ENCODE data around the gene LAMB4. TPM values are rescaled to one million over a fixed set of nuclear protein-coding genes. Genes with fewer than 3 reads are reported as not detected.

The LAMB4 gene
- total RNA-seq, 1 donor from 2014 or later, result 1.1 TPM

GRCh38 chr7:108094933-108095710, 35.0 kb downstream of the LAMB4 start:
- peak overlapping the region; percentile 95 for H3K27ac Mint-ChIP-seq (ENCODE audit: unreplicated experiment)
- no peak for DNase-seq (ENCODE audit: low spot score)
- H3K9me3 Mint-ChIP-seq (ENCODE audit: unreplicated experiment), result no peaks in the 10 kb centered on the region
- H3K4me3 Mint-ChIP-seq (ENCODE audit: unreplicated experiment), result no peak overlapping the region
- peaks cover 54% of the 10 kb centered on the region for H3K4me1 Mint-ChIP-seq (ENCODE audit: unreplicated experiment)
- no peaks in the 10 kb centered on the region for H3K36me3 Mint-ChIP-seq (ENCODE audit: low read depth, unreplicated experiment)
- TF ChIP-seq, protein P1, sequence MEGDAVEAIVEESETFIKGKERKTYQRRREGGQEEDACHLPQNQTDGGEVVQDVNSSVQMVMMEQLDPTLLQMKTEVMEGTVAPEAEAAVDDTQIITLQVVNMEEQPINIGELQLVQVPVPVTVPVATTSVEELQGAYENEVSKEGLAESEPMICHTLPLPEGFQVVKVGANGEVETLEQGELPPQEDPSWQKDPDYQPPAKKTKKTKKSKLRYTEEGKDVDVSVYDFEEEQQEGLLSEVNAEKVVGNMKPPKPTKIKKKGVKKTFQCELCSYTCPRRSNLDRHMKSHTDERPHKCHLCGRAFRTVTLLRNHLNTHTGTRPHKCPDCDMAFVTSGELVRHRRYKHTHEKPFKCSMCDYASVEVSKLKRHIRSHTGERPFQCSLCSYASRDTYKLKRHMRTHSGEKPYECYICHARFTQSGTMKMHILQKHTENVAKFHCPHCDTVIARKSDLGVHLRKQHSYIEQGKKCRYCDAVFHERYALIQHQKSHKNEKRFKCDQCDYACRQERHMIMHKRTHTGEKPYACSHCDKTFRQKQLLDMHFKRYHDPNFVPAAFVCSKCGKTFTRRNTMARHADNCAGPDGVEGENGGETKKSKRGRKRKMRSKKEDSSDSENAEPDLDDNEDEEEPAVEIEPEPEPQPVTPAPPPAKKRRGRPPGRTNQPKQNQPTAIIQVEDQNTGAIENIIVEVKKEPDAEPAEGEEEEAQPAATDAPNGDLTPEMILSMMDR (IDR thresholded peaks at IDR 0.05; ENCODE audit: unreplicated experiment), result no peak
- peaks cover 2% of the 10 kb centered on the region for H3K27me3 Mint-ChIP-seq (ENCODE audit: unreplicated experiment)

DNA sequence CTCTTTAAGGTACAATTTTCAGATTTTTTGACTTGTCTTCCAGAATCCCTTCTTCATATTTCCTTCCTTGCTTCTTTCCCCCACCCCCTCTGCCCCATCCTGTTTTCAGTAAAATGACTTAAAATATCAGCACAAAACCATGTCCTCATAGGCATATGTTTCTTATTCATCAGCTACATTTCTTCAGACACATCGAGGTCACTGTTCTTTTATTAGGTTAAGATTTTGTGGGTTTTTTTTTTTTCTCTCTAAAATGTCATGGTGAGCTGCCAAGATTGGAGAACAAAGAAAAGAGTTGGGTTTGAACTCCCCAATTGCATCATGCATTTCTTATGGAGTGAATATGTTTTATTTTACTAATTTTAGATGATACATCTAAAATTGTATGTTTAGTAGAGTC, 35.8 kb downstream of the LAMB4 start:
- TF ChIP-seq, protein P1 (IDR thresholded peaks at IDR 0.05; ENCODE audit: unreplicated experiment), result no peak
- Mint-ChIP-seq H3K27ac (ENCODE audit: unreplicated experiment) (peak overlapping the region; percentile 95), H3K27me3 (ENCODE audit: unreplicated experiment) (peaks cover 2% of the 10 kb centered on the region), H3K9me3 (ENCODE audit: unreplicated experiment) (no peaks in the 10 kb centered on the region), H3K4me3 (ENCODE audit: unreplicated experiment) (no peak overlapping the region), H3K4me1 (ENCODE audit: unreplicated experiment) (peaks cover 58% of the 10 kb centered on the region), H3K36me3 (ENCODE audit: low read depth, unreplicated experiment) (no peaks in the 10 kb centered on the region)
- DNase-seq (ENCODE audit: low spot score), result no peak

DNA sequence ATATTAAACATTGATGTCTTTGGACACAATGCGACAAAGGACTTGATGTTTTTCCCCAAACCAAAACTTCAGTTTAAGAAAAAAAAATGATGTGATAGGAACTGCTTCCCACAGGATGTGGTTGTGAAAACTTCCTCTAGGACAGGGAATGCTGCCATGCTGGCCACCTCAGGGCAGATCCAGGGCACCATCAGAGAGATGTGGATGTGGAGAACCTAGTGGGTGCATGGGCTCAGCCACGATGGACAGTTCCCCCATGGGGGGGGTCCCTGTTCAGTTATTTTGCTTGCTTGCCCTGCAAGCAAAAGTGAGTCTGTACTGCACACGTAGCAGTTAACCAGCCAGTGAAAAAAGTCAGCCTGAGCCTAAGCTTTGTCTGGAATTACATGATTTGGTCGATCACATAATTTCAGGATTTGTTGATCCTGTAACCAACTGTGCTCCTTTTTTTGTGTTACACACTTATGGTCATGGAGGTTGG, 36.3 kb downstream of the LAMB4 start:
- Mint-ChIP-seq H3K9me3 (ENCODE audit: unreplicated experiment) (no peaks in the 10 kb centered on the region), H3K36me3 (ENCODE audit: low read depth, unreplicated experiment) (no peaks in the 10 kb centered on the region), H3K4me3 (ENCODE audit: unreplicated experiment) (no peak overlapping the region)

GRCh38 chr7:108093341-108093740, 36.8 kb downstream of the LAMB4 start:
- peaks cover 61% of the 10 kb centered on the region for H3K4me1 Mint-ChIP-seq (ENCODE audit: unreplicated experiment)
- H3K27me3 Mint-ChIP-seq (ENCODE audit: unreplicated experiment), result peaks cover 2% of the 10 kb centered on the region
- H3K27ac Mint-ChIP-seq (ENCODE audit: unreplicated experiment), result peak overlapping the region; percentile 74
- TF ChIP-seq, protein P1 (IDR thresholded peaks at IDR 0.05; ENCODE audit: unreplicated experiment), result no peak
- no peak for DNase-seq (ENCODE audit: low spot score)
- no peaks in the 10 kb centered on the region for H3K36me3 Mint-ChIP-seq (ENCODE audit: low read depth, unreplicated experiment)
- H3K9me3 Mint-ChIP-seq (ENCODE audit: unreplicated experiment), result no peaks in the 10 kb centered on the region
- H3K4me3 Mint-ChIP-seq (ENCODE audit: unreplicated experiment), result no peak overlapping the region

More for the DNA sequence above, 36.3 kb downstream of the LAMB4 start:
- peaks cover 58% of the 10 kb centered on the region for H3K4me1 Mint-ChIP-seq (ENCODE audit: unreplicated experiment)
- DNase-seq (ENCODE audit: low spot score), result no peak
- H3K27me3 Mint-ChIP-seq (ENCODE audit: unreplicated experiment), result peaks cover 2% of the 10 kb centered on the region
- TF ChIP-seq, protein P1 (IDR thresholded peaks at IDR 0.05; ENCODE audit: unreplicated experiment), result no peak
- H3K27ac Mint-ChIP-seq (ENCODE audit: unreplicated experiment), result peak overlapping the region; percentile 95

- Mint-ChIP-seq H3K27me3 (ENCODE audit: unreplicated experiment) (peaks cover 4% of the 10 kb centered on the region), H3K4me3 (ENCODE audit: unreplicated experiment) (no peak overlapping the region), H3K4me1 (ENCODE audit: unreplicated experiment) (peaks cover 52% of the 10 kb centered on the region), H3K9me3 (ENCODE audit: unreplicated experiment) (no peaks in the 10 kb centered on the region), H3K36me3 (ENCODE audit: low read depth, unreplicated experiment) (no peaks in the 10 kb centered on the region), H3K27ac (ENCODE audit: unreplicated experiment) (no peak overlapping the region)
- TF ChIP-seq, protein P1 (IDR thresholded peaks at IDR 0.05; ENCODE audit: unreplicated experiment), result no peak
- DNase-seq (ENCODE audit: low spot score), result no peak
Measured at GRCh38 chr7:108091461-108091831, 38.7 kb downstream of the LAMB4 start.
